GM18861 (cell line): ENCODE results near the gene FST.
A peak's percentile ranks its signal among the peaks of the same experiment; 100 is the strongest.

Source experiments
- ATAC-seq: cut with Tn5 transposase; IDR thresholded peaks from one replicate; pipeline ENCODE4 v1.9.1; 2021; ENCODE audit not compliant: unreplicated experiment

The FST gene

GRCh38 chr5:53473633-53474032 lies 6.8 kb upstream of the FST start:
- no peak for ATAC-seq

- no peak for ATAC-seq
Measured at GRCh38 chr5:53475320-53475719, 5.1 kb upstream of the FST start.

- ATAC-seq = no peak
Measured at GRCh38 chr5:53476019-53476418, 4.4 kb upstream of the FST start.

- ATAC-seq = no peak
Measured at GRCh38 chr5:53476531-53477480, 3.6 kb upstream of the FST start.

GRCh38 chr5:53478411-53479044 lies 1.9 kb upstream of the FST start:
- no peak for ATAC-seq

- ATAC-seq = no peak
Measured at GRCh38 chr5:53479045-53479589, 1.3 kb upstream of the FST start.

GRCh38 chr5:53479590-53480415 lies 626 bp upstream of the FST start:
- ATAC-seq = no peak

- ATAC-seq = no peak
Measured at GRCh38 chr5:53481159-53481886, 894 bp downstream of the FST start.

- ATAC-seq = peak; percentile 55
Measured at GRCh38 chr5:53481887-53482716, 1.7 kb downstream of the FST start.

- ATAC-seq = no peak
Measured at GRCh38 chr5:53482717-53483638, 2.5 kb downstream of the FST start.

GRCh38 chr5:53487436-53487835 lies 7.0 kb downstream of the FST start:
- ATAC-seq = no peak

- ATAC-seq = no peak
Measured at GRCh38 chr5:53488195-53488722, 7.8 kb downstream of the FST start.

GRCh38 chr5:53490747-53491146 lies 10.3 kb downstream of the FST start:
- no peak for ATAC-seq

GRCh38 chr5:53501054-53501453 lies 20.6 kb downstream of the FST start:
- no peak for ATAC-seq

GRCh38 chr5:53503562-53504218 lies 23.3 kb downstream of the FST start:
- ATAC-seq = no peak

GRCh38 chr5:53507013-53507412 lies 26.6 kb downstream of the FST start:
- ATAC-seq = no peak

GRCh38 chr5:53508125-53508524 lies 27.7 kb downstream of the FST start:
- ATAC-seq = no peak

GRCh38 chr5:53512539-53512938 lies 32.1 kb downstream of the FST start:
- ATAC-seq = no peak
